Muscle layer of colon (tissue), 2 donors: Measurements from ENCODE around the gene LAMA3.

Experiments used
- H3K27ac ChIP-seq: one replicate; pipeline ENCODE4 v1.7.0; 2013; ENCODE audit warnings: low read depth, mild to moderate bottlenecking, low read length, moderate library complexity
- H3K27me3 ChIP-seq, 2 donors: one replicate each; pipeline ENCODE4 v1.7.0; 2013; ENCODE audit warnings: low read length in 2 of 2, mild to moderate bottlenecking in 2 of 2; ENCODE audit not compliant: insufficient read depth in 2 of 2, control insufficient read depth in 1 of 2
- H3K36me3 ChIP-seq: one replicate; pipeline ENCODE4 v1.7.0; 2013; ENCODE audit warnings: mild to moderate bottlenecking, low read length; ENCODE audit not compliant: insufficient read depth
- H3K4me1 ChIP-seq: one replicate; pipeline ENCODE4 v1.7.0; 2013; ENCODE audit warnings: mild to moderate bottlenecking, low read length; ENCODE audit not compliant: insufficient read depth
- H3K4me3 ChIP-seq, 2 donors: one replicate each; pipeline ENCODE4 v1.7.0; 2013; ENCODE audit warnings: low read length in 2 of 2, low read depth in 1 of 2, mild to moderate bottlenecking in 1 of 2, moderate library complexity in 1 of 2
- H3K9ac ChIP-seq: one replicate; pipeline ENCODE4 v1.7.0; 2013; ENCODE audit warnings: low read length
- H3K9me3 ChIP-seq: one replicate; pipeline ENCODE4 v1.7.0; 2013; ENCODE audit warnings: mild to moderate bottlenecking, low read length
- donor health status: abdominal sarcoma.
- donor health status: Adenocarcinoma of cecum.

LAMA3 gene

GRCh38 chr18:23650968-23651927 is 38.0 kb upstream of the LAMA3 start:
- Histone ChIP-seq H3K27me3 (no peaks in the 10 kb centered on the region), H3K4me3 (no peak overlapping the region), H3K27ac (no peak overlapping the region), H3K4me1 (no peaks in the 10 kb centered on the region), H3K9me3 (no peaks in the 10 kb centered on the region), H3K9ac (no peak overlapping the region), H3K36me3 (no peaks in the 10 kb centered on the region)

- H3K36me3 ChIP-seq: no peaks in the 10 kb centered on the region
- H3K27me3 ChIP-seq: no peaks in the 10 kb centered on the region
- H3K4me1 ChIP-seq: no peaks in the 10 kb centered on the region
- no peaks in the 10 kb centered on the region for H3K9me3 ChIP-seq
- H3K4me3 ChIP-seq: no peak overlapping the region
- H3K27ac ChIP-seq: no peak overlapping the region
- no peak overlapping the region for H3K9ac ChIP-seq
Measured at GRCh38 chr18:23652232-23652631, 37.0 kb upstream of the LAMA3 start.

DNA sequence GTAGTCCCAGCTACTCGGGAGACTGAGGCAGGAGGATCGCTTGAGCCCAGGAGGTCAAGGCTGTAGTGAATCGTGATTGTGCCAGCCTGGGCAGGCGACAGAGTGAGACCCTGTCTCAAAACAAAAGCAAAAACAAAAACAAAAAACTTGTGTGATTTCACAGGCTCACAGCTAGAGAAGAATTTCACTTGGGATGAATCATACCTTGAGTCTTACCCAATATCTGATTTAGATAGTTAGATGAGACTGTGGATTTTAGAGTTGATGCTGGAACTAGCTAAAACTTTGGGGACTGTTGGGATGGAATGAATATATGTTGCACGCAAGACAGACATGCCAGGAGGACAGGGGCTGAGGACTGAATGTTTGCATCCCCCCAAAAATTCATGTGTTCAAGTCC is 31.0 kb upstream of the LAMA3 start:
- H3K9ac ChIP-seq: no peak overlapping the region
- no peaks in the 10 kb centered on the region for H3K9me3 ChIP-seq
- H3K4me1 ChIP-seq: peaks cover 4% of the 10 kb centered on the region
- H3K36me3 ChIP-seq: no peaks in the 10 kb centered on the region
- no peak overlapping the region for H3K27ac ChIP-seq
- H3K4me3 ChIP-seq: no peak overlapping the region
- H3K27me3 ChIP-seq: peaks cover 12 to 19% of the 10 kb centered on the region in 2 donors

DNA sequence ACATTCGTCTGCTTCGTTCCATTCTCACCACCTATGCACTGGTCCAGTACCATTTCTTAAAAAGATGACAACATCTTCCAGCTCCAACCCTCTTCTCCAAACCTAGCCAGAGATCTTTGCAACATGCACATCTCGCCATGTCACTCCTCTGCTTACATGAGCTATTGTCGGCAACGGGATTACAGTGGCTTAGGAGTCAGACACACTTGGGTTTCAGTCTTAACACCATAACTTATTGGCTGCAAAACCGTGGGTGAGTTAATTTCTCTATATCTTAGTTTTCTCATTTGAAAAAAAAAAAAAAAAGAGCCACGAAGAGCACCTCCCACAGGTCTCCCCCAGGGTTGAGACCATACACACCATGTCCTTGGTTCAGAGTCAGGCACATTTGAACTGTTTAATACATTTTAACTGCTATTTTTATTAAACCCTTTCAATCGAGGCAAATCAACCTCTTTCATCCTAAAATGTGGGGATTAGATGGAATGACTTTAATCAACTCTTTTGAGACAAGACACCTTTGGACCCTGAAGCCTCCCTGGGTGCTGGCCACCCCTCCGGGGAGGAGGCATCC is 27.4 kb upstream of the LAMA3 start:
- Histone ChIP-seq H3K36me3 (no peaks in the 10 kb centered on the region), H3K4me3 (no peak overlapping the region), H3K4me1 (peaks cover 7% of the 10 kb centered on the region), H3K9ac (no peak overlapping the region), H3K9me3 (no peaks in the 10 kb centered on the region), H3K27ac (no peak overlapping the region), H3K27me3 (peaks cover 17 to 21% of the 10 kb centered on the region in 2 donors)

GRCh38 chr18:23662309-23663263 is 26.7 kb upstream of the LAMA3 start, which contains the start of gene ANKRD29:
ANKRD29 (minus strand) TSS chr18:23662911; CDS start chr18:23662730, 181 bp downstream.
- Histone ChIP-seq H3K4me1 (peaks cover 7% of the 10 kb centered on the region), H3K4me3 (peak within 1 kb of the TSS; percentile 21 to 67), H3K9ac (no peak within 1 kb of the TSS), H3K9me3 (no peaks in the 10 kb centered on the region), H3K27ac (no peak within 1 kb of the TSS), H3K27me3 (peaks cover 17 to 21% of the 10 kb centered on the region in 2 donors), H3K36me3 (no peaks in the 10 kb centered on the region)

DNA sequence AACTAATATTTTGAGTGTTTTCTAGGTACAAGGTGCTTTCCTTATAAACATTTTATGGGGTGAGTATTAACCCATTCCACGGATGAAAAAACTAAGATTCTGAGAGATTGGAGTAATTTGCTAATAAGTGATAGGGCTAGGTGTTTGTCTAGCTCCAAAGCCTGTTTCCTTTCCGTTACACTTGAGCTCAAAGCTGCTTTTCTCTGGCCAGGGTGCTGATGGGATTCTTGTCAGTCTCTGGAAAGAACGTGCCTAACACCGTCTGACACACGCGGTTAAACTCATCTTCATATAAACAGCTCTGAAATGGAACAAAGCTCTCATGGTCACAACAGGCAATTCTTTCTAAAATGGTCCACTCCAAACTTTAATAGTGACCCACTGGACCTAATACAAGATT is 24.6 kb upstream of the LAMA3 start:
- Histone ChIP-seq H3K9ac (no peak overlapping the region), H3K27me3 (peaks cover 17 to 21% of the 10 kb centered on the region in 2 donors), H3K9me3 (no peaks in the 10 kb centered on the region), H3K4me3 (no peak overlapping the region), H3K4me1 (peaks cover 7% of the 10 kb centered on the region), H3K36me3 (no peaks in the 10 kb centered on the region), H3K27ac (no peak overlapping the region)

DNA sequence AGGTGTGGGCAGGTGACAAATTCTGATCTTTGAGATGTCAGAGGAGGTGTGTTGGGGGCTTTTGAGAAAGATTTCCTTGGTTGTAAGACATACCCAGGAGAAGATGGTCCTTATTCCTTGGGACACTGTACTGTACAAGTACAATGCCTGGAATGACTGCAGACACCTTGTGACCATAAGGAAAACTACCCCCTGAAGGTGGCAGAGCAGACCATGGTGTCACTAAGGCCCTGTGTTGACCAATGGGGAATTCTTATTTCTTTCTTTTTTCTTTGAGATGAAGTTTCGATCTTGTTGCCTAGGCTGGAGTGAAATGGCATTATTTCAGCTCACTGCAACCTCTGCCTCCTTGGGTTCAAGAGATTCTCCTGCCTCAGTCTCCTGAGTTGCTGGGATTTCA is 22.1 kb upstream of the LAMA3 start:
- Histone ChIP-seq H3K9me3 (no peaks in the 10 kb centered on the region), H3K9ac (no peak overlapping the region), H3K4me3 (no peak overlapping the region), H3K36me3 (no peaks in the 10 kb centered on the region), H3K27ac (no peak overlapping the region), H3K27me3 (peaks cover 8 to 9% of the 10 kb centered on the region in 2 donors), H3K4me1 (peaks cover 7% of the 10 kb centered on the region)

- H3K27ac ChIP-seq: no peak overlapping the region
Measured at GRCh38 chr18:23668731-23669130, 20.5 kb upstream of the LAMA3 start.

GRCh38 chr18:23669202-23669766 is 20.0 kb upstream of the LAMA3 start:
- Histone ChIP-seq H3K27ac (no peak overlapping the region), H3K9me3 (no peaks in the 10 kb centered on the region), H3K4me1 (no peaks in the 10 kb centered on the region), H3K36me3 (no peaks in the 10 kb centered on the region), H3K4me3 (no peak overlapping the region), H3K9ac (no peak overlapping the region), H3K27me3 (no peaks in the 10 kb centered on the region)

More at GRCh38 chr18:23668731-23669130, 20.5 kb upstream of the LAMA3 start:
- no peaks in the 10 kb centered on the region for H3K9me3 ChIP-seq
- no peaks in the 10 kb centered on the region for H3K36me3 ChIP-seq
- no peak overlapping the region for H3K9ac ChIP-seq
- H3K4me3 ChIP-seq: no peak overlapping the region
- peaks cover 0 to under 1% of the 10 kb centered on the region in 2 donors for H3K27me3 ChIP-seq
- H3K4me1 ChIP-seq: no peaks in the 10 kb centered on the region

DNA sequence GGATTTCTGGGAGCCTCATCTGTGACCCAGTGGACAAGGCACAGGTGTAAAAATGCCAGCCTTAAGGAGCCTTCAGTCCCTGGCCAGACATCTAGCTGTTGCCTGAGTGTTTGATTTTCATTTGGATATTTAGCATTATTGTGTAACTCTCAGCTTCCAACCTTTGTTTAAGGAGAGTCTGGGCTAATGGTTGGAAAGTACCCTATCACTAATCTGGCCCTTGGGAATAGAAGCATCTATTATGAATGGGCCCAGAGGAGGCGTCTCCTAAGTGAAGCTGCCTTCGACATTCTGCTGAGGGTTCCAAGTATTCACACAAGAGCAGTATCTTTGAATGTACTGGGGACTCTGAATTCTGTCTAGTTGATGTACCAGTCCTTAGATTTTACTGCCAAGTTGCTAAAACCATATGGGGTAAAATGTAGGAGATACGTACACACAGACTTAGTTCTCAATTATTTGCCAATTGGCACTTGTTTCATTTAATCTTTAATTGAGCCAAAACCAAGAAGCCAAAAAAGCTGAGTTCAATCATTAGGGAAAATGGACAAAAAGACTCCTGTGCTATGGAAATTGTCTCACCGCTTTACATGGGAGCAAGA is 19.3 kb upstream of the LAMA3 start:
- H3K9ac ChIP-seq: no peak overlapping the region
- no peaks in the 10 kb centered on the region for H3K9me3 ChIP-seq

More for the DNA sequence above, 19.3 kb upstream of the LAMA3 start:
- Histone ChIP-seq H3K27ac (no peak overlapping the region), H3K36me3 (no peaks in the 10 kb centered on the region), H3K4me3 (no peak overlapping the region), H3K4me1 (no peaks in the 10 kb centered on the region), H3K27me3 (no peaks in the 10 kb centered on the region)
